Gastrocnemius medialis (tissue), 4 donors: ENCODE measurements around the gene MAST2. TPM values are rescaled to one million over a fixed set of nuclear protein-coding genes. Genes with fewer than 3 reads are reported as not detected.

ENCODE experiments used
- ATAC-seq, 2 donors: fragments of 150-250 bp; one replicate each; pipeline ENCODE4 v1.9.1; 2016
- DNase-seq, 2 donors: peaks; one replicate each; pipeline ENCODE4 v3.0.0-alpha.2; 2019
- H3K27ac ChIP-seq, 4 donors: fragments of 200-600 bp; sonication (generic); 1 replicate in 1 of 4; 2 replicates in 3 of 4; pipeline ENCODE4 v1.5.1; 2016 to 2018; ENCODE audit warnings: mild to moderate bottlenecking in 2 of 4, moderate library complexity in 1 of 4
- H3K27me3 ChIP-seq, 3 donors: fragments of 200-600 bp; sonication (generic) in 2 of 3; 1 replicate in 1 of 3; 2 replicates in 2 of 3; pipeline versions ENCODE4 v1.5.1 to v1.6.0; 2016 to 2019; ENCODE audit warnings: mild to moderate bottlenecking in 1 of 3, moderate library complexity in 1 of 3
- H3K36me3 ChIP-seq, 2 donors: fragments of 200-600 bp; sonication (generic) in 1 of 2; one replicate each; pipeline ENCODE4 v1.5.1; 2017 to 2018
- H3K4me1 ChIP-seq, 2 donors: fragments of 200-600 bp; sonication (generic) in 1 of 2; one replicate each; pipeline ENCODE4 v1.5.1; 2016 to 2017; ENCODE audit warnings: mild to moderate bottlenecking in 2 of 2
- H3K4me3 ChIP-seq, 4 donors: fragments of 200-600 bp; sonication (generic) in 3 of 4; 1 replicate in 1 of 4; 2 replicates in 3 of 4; pipeline ENCODE4 v1.5.1; 2016 to 2019; ENCODE audit warnings: mild to moderate bottlenecking in 2 of 4
- H3K9me3 ChIP-seq, 3 donors: fragments of 200-600 bp; sonication (generic) in 2 of 3; 1 replicate in 1 of 3; 2 replicates in 2 of 3; pipeline ENCODE4 v1.5.1; 2016 to 2019
- POLR2A ChIP-seq, 2 donors: fragments of 450-650 bp; IDR thresholded peaks; one replicate each; pipeline ENCODE4 v1.6.1; 2017; ENCODE audit warnings: antibody characterized with exemption in 2 of 2, mild to moderate bottlenecking in 2 of 2, moderate library complexity in 2 of 2
- in situ Hi-C, 4 donors: fragments of 200-750 bp; cut with MboI; loops; one replicate each; pipeline versions ENCODE4 v1.15.0 to v1.8.0; 2017; ENCODE audit warnings: low sequenced_read_pairs in 4 of 4
- intact Hi-C: fragments of 100-400 bp; cut with DNase I; formaldehyde crosslinking; loops from one replicate; pipeline ENCODE4 v1.15.1; 2023; ENCODE audit warnings: low total_unique reads
- total RNA-seq, 4 donors: library from RNA; depleted of rRNA; stranded (reverse); fragments of >200 nt; gene quantifications; one replicate each; pipeline versions ENCODE4 v1.1.0 to v1.2.3, GENCODE V29; 2016
- TF ChIP-seq, protein P1 (sequence below), 5 experiments: fragments of 450-650 bp in 3 of 5; fragments of 200-600 bp in 2 of 5; sonication (generic) in 2 of 5; IDR thresholded peaks in 4 of 5; conservative IDR thresholded peaks in 1 of 5; 1 replicate in 4 of 5; 2 replicates in 1 of 5; pipeline ENCODE4 v1.5.1; 2016 to 2019; ENCODE audit warnings: antibody characterized with exemption in 5 of 5, mild to moderate bottlenecking in 3 of 5, moderate library complexity in 3 of 5

The MAST2 gene
- total RNA-seq, 4 donors from 2014 or later: 110 to 195 (median 162) TPM

- intact Hi-C loops (loop anchor here (5.0 to 10.0 kb wide), 4 partner anchors 82 to 380 kb away; partner anchors contain the start of genes CCDC163, GPBP1L1, MAST2 and MMACHC), in situ Hi-C loops (no loop called here)
- Histone ChIP-seq H3K9me3 (no peaks in the 10 kb centered on the region), H3K4me1 (peaks cover 14 to 37% of the 10 kb centered on the region in 2 donors), H3K36me3 (no peaks in the 10 kb centered on the region), H3K4me3 (no peak overlapping the region), H3K27me3 (no peaks in the 10 kb centered on the region), H3K27ac (peak overlapping the region; percentile 37 to 74 (median 56))
- no peak for TF ChIP-seq POLR2A (IDR thresholded peaks at IDR 0.05)
- TF ChIP-seq, protein P1, sequence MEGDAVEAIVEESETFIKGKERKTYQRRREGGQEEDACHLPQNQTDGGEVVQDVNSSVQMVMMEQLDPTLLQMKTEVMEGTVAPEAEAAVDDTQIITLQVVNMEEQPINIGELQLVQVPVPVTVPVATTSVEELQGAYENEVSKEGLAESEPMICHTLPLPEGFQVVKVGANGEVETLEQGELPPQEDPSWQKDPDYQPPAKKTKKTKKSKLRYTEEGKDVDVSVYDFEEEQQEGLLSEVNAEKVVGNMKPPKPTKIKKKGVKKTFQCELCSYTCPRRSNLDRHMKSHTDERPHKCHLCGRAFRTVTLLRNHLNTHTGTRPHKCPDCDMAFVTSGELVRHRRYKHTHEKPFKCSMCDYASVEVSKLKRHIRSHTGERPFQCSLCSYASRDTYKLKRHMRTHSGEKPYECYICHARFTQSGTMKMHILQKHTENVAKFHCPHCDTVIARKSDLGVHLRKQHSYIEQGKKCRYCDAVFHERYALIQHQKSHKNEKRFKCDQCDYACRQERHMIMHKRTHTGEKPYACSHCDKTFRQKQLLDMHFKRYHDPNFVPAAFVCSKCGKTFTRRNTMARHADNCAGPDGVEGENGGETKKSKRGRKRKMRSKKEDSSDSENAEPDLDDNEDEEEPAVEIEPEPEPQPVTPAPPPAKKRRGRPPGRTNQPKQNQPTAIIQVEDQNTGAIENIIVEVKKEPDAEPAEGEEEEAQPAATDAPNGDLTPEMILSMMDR (IDR thresholded peaks at IDR 0.05 in 4 of 5, conservative IDR thresholded peaks at IDR 0.05 in 1 of 5): no peak
- no peak for DNase-seq
- ATAC-seq: peak; percentile 50 to 81
Measured at GRCh38 chr1:45884700-45885099, 81.3 kb downstream of the MAST2 start.

DNA sequence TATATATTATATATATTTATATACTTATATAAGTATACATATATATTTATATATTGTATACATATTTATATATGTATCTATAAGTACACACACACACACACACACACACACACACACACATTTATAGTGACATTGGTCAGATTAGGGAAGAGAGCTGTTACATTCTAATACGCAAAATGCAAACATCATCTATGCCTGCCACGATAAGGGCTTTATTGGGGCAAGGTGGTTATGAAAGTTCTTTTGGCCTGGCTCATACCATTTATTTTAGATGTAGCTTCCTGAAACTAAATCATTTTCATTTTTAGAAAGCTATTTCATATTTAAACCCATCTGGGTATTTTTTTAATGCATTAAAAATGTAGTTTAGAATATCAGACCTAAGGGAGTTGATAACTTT is 82.8 kb downstream of the MAST2 start:
- no peak for TF ChIP-seq POLR2A (IDR thresholded peaks at IDR 0.05)
- TF ChIP-seq, protein P1 (IDR thresholded peaks at IDR 0.05 in 4 of 5, conservative IDR thresholded peaks at IDR 0.05 in 1 of 5): no peak
- ATAC-seq (no peak), DNase-seq (no peak)
- Histone ChIP-seq H3K4me3 (no peak overlapping the region), H3K27ac (peak overlapping the region; percentile 49 to 67 (median 61)), H3K9me3 (no peaks in the 10 kb centered on the region), H3K27me3 (no peaks in the 10 kb centered on the region), H3K36me3 (no peaks in the 10 kb centered on the region), H3K4me1 (peaks cover 14 to 33% of the 10 kb centered on the region in 2 donors)
- in situ Hi-C loops: no loop called here
- intact Hi-C loops: loop anchor here (10.0 kb wide), 2 partner anchors 299 to 381 kb away; partner anchors contain the start of genes CCDC163 and MMACHC

DNA sequence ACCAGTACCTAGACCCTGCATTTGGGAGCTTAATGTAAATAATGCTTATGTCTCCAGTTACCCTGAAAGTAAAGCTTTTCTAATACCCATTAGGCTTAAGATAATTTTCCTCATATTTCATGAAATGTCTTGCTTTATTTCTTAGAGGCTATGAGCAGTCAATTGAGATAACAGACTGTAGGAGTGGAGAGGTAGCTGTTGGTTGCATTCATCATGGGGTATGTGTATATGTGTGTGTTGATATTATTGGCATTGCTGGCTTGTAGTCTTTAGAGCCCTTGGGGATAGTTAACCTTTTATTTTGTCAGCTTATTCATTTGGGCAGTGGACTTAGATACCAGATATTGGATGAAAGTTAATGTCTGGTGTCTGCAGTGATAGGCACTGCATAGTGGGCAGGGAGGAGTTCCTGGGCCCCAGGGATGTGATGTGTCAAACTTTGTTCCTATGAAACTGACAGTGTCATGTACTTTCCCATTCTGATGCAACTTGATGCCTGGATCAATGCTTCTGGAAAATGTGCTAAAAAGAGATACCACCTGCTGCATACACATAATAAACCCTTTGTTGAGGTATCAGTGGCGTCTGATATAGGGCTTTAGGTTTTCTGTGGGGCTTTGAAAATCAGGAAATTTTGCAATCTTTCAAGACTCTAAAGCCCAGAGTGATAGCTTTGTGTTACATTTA is 83.9 kb downstream of the MAST2 start:
- no peaks in the 10 kb centered on the region for H3K36me3 ChIP-seq
- peak overlapping the region; percentile 49 to 67 (median 61) for H3K27ac ChIP-seq
- H3K4me1 ChIP-seq: peaks cover 25 to 41% of the 10 kb centered on the region in 2 donors
- H3K9me3 ChIP-seq: no peaks in the 10 kb centered on the region
- intact Hi-C loops (loop anchor here (10.0 kb wide), 2 partner anchors 298 to 382 kb away; partner anchors contain the start of genes CCDC163 and MMACHC), in situ Hi-C loops (no loop called here)
- no peak overlapping the region for H3K4me3 ChIP-seq
- TF ChIP-seq, protein P1 (IDR thresholded peaks at IDR 0.05 in 4 of 5, conservative IDR thresholded peaks at IDR 0.05 in 1 of 5): no peak
- TF ChIP-seq POLR2A (IDR thresholded peaks at IDR 0.05): no peak
- no peaks in the 10 kb centered on the region for H3K27me3 ChIP-seq
- DNase-seq (no peak), ATAC-seq (no peak)

GRCh38 chr1:45890078-45890477 is 86.7 kb downstream of the MAST2 start:
- intact Hi-C loops (no loop called here), in situ Hi-C loops (no loop called here)
- peak overlapping the region in 1 of 4 donors; percentile 12 for H3K27ac ChIP-seq
- H3K27me3 ChIP-seq: no peaks in the 10 kb centered on the region
- no peak overlapping the region for H3K4me3 ChIP-seq
- DNase-seq: no peak
- H3K4me1 ChIP-seq: peaks cover 39 to 42% of the 10 kb centered on the region in 2 donors
- no peaks in the 10 kb centered on the region for H3K9me3 ChIP-seq
- no peaks in the 10 kb centered on the region for H3K36me3 ChIP-seq
- no peak for ATAC-seq
- TF ChIP-seq, protein P1 (IDR thresholded peaks at IDR 0.05 in 4 of 5, conservative IDR thresholded peaks at IDR 0.05 in 1 of 5): no peak
- no peak for TF ChIP-seq POLR2A (IDR thresholded peaks at IDR 0.05)
